ENCODE measurements around the gene BMERB1.

GRCh38 chr16:15567823-15568222 lies 133.4 kb downstream of the BMERB1 start:
- TF ChIP-seq CTCF (IDR thresholded peaks at IDR 0.05; ENCODE audit: poor library complexity) (no peak), EZH2 (IDR thresholded peaks at IDR 0.05; ENCODE audit: borderline replicate concordance) (no peak)
